ENCODE measurements around the gene PLXNA4.

DNA sequence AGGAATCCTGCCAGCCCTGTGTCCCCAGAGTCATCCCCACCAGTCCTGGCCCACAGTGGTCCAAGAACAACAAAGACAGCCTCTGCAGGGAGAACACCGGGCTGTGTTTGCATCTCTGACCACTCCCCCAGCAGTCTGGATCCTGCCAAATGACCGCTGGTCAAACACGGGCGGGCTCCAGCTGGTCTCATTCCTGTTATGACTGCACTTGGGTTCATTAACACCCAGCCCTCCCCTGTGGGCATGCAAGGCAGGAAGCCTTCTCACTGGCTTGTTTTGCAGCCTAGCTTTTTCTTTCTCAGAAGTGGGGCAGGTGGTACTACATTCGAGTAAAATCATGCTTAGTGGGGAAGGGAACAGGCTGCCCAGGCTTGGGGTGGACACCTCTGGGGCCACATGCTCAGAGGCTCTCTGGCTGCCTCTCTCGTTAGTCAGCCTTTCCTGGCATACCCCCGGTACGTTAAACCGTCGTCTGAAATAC, 190.0 kb downstream of the PLXNA4 start:
- TF ChIP-seq, protein P1, sequence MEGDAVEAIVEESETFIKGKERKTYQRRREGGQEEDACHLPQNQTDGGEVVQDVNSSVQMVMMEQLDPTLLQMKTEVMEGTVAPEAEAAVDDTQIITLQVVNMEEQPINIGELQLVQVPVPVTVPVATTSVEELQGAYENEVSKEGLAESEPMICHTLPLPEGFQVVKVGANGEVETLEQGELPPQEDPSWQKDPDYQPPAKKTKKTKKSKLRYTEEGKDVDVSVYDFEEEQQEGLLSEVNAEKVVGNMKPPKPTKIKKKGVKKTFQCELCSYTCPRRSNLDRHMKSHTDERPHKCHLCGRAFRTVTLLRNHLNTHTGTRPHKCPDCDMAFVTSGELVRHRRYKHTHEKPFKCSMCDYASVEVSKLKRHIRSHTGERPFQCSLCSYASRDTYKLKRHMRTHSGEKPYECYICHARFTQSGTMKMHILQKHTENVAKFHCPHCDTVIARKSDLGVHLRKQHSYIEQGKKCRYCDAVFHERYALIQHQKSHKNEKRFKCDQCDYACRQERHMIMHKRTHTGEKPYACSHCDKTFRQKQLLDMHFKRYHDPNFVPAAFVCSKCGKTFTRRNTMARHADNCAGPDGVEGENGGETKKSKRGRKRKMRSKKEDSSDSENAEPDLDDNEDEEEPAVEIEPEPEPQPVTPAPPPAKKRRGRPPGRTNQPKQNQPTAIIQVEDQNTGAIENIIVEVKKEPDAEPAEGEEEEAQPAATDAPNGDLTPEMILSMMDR (IDR thresholded peaks at IDR 0.05; ENCODE audit: poor library complexity): no peak
- no peak for TF ChIP-seq EZH2 (IDR thresholded peaks at IDR 0.05; ENCODE audit: borderline replicate concordance)
- no peak for TF ChIP-seq EZH2phosphoT487 (IDR thresholded peaks at IDR 0.05; ENCODE audit: low read depth, severe bottlenecking, unreplicated experiment)

All from hepatocyte (in vitro differentiated cells).